ENCODE results near the gene FBL. TPM values are rescaled to one million over a fixed set of nuclear protein-coding genes. Genes with fewer than 3 reads are reported as not detected.

FBL gene
- total RNA-seq, 1 experiment from 2014 or later: 4,927 TPM

- BruUV-seq (replicated peaks): no TSS peak
- ATAC-seq: no peak
- no peak for DNase-seq (ENCODE audit: low read depth, low spot score)
- Histone ChIP-seq H3K27ac (ENCODE audit: low read length) (no peak overlapping the region), H3K4me1 (ENCODE audit: control insufficient read depth, insufficient read depth, low read length) (peaks cover 17% of the 10 kb centered on the region), H3K36me3 (ENCODE audit: control insufficient read depth, insufficient read depth, low read length) (no peaks in the 10 kb centered on the region), H3K9me3 (ENCODE audit: control insufficient read depth, insufficient read depth, low read depth, low read length) (no peaks in the 10 kb centered on the region; the same call in 1 of the 2 replicates), H3K4me3 (ENCODE audit: low read depth in 2 of 2, low read length in 2 of 2) (no peak overlapping the region), H3K27me3 (ENCODE audit: control insufficient read depth, insufficient read depth, low read length) (no peaks in the 10 kb centered on the region)
- TF ChIP-seq POLR2AphosphoS5 (IDR thresholded peaks at IDR 0.05; ENCODE audit: low read depth, low read length) (no peak), CTCF (IDR thresholded peaks at IDR 0.05) (no peak), SIN3A (IDR thresholded peaks at IDR 0.05; ENCODE audit: borderline replicate concordance, insufficient read depth, low read depth, low read length) (no peak)
- in situ Hi-C loops (cut with HindIII; ENCODE audit: low pct_unique_long_range_greater_than_20kb, low sequenced_read_pairs) (no loop called here), intact Hi-C loops (cut with micrococcal nuclease; ENCODE audit: unreplicated experiment) (no loop called here)
- POLR2A ChIA-PET: interaction anchor here (0.5 to 2.4 kb wide), 9 partner anchors 9 to 335 kb away, joined by 3 to 20 read pairs (median 5); partner anchors contain the start of gene DYRK1B
- CTCF ChIA-PET: interaction anchor here (0.6 to 2.1 kb wide), 9 partner anchors 10 to 422 kb away, joined by 3 to 22 read pairs (median 4); partner anchors contain the start of gene PSMC4
Measured at GRCh38 chr19:39820696-39821095, 25.5 kb downstream of the FBL start.

GRCh38 chr19:39819786-39820185 is 26.4 kb downstream of the FBL start:
- no peaks in the 10 kb centered on the region; the same call in 1 of the 2 replicates for H3K9me3 ChIP-seq (ENCODE audit: control insufficient read depth, insufficient read depth, low read depth, low read length)
- intact Hi-C loops (cut with micrococcal nuclease; ENCODE audit: unreplicated experiment): no loop called here
- H3K27ac ChIP-seq (ENCODE audit: low read length): no peak overlapping the region
- POLR2A ChIA-PET: interaction anchor here (0.6 to 2.4 kb wide), 6 partner anchors 14 to 416 kb away, joined by 3 to 20 read pairs (median 4); partner anchors contain the start of genes DYRK1B, FBL and RPS16
- no peaks in the 10 kb centered on the region for H3K36me3 ChIP-seq (ENCODE audit: control insufficient read depth, insufficient read depth, low read length)
- DNase-seq (ENCODE audit: low read depth, low spot score): no peak
- peaks cover 8% of the 10 kb centered on the region for H3K4me1 ChIP-seq (ENCODE audit: control insufficient read depth, insufficient read depth, low read length)
- CTCF ChIA-PET: interaction anchor here (1.3 to 3.2 kb wide), 3 partner anchors 23 to 27 kb away, joined by 3 to 24 read pairs (median 22); no protein-coding TSS in a partner anchor
- no peak for ATAC-seq
- TF ChIP-seq CTCF (IDR thresholded peaks at IDR 0.05): no peak
- TF ChIP-seq REST (IDR thresholded peaks at IDR 0.05; ENCODE audit: insufficient read depth in 1 of 2, low read depth in 2 of 2, low read length in 1 of 2): no peak
- TF ChIP-seq TCF7L2 (IDR thresholded peaks at IDR 0.05; ENCODE audit: low read depth, low read length): no peak
- TF ChIP-seq POLR2AphosphoS5 (IDR thresholded peaks at IDR 0.05; ENCODE audit: low read depth, low read length): no peak
- TF ChIP-seq SIN3A (IDR thresholded peaks at IDR 0.05; ENCODE audit: borderline replicate concordance, insufficient read depth, low read depth, low read length): no peak
- H3K4me3 ChIP-seq (ENCODE audit: low read depth in 2 of 2, low read length in 2 of 2): no peak overlapping the region
- no peaks in the 10 kb centered on the region for H3K27me3 ChIP-seq (ENCODE audit: control insufficient read depth, insufficient read depth, low read length)
- in situ Hi-C loops (cut with HindIII; ENCODE audit: low pct_unique_long_range_greater_than_20kb, low sequenced_read_pairs): no loop called here
- no TSS peak for BruUV-seq (replicated peaks)

All from Panc1 (cell line).